MCF 10A (cell line): Measurements from ENCODE around the gene CPN2. TPM values are rescaled to one million over a fixed set of nuclear protein-coding genes. Genes with fewer than 3 reads are reported as not detected.

ENCODE experiments used
- BruUV-seq: library from RNA; stranded (reverse); fragments of 400-500 nt; replicated peaks from 2 replicates; lab custom pipeline; 2021; lab: Mats Ljungman, UMichigan
- CTCF ChIA-PET: fragments of 300-600 bp; sonication (Branson Sonifier 250); formaldehyde crosslinking; extraction: SDS; loops from one replicate; lab custom pipeline; 2021; ENCODE audit warnings: antibody characterized with exemption, inconsistent platforms; lab: Yijun Ruan, JAX
- POLR2A ChIA-PET: fragments of 300-600, 350-650 bp; sonication (Branson Sonifier 250); formaldehyde crosslinking; extraction: SDS; loops from one replicate; lab custom pipeline; 2020; ENCODE audit warnings: antibody characterized with exemption, inconsistent platforms; lab: Yijun Ruan, JAX
- DNase-seq: peaks from one replicate; pipeline ENCODE4 v3.0.0-alpha.2; 2018; ENCODE audit not compliant: unreplicated experiment
- H3K27ac Mint-ChIP-seq: one replicate; pipeline ENCODE4 v1.8.0; 2022; ENCODE audit warnings: mild to moderate bottlenecking, low read depth, mixed read lengths; ENCODE audit not compliant: unreplicated experiment
- H3K27me3 Mint-ChIP-seq: one replicate; pipeline ENCODE4 v1.8.0; 2022; ENCODE audit warnings: mixed read lengths; ENCODE audit not compliant: insufficient read depth, unreplicated experiment
- H3K36me3 Mint-ChIP-seq: one replicate; pipeline ENCODE4 v1.8.0; 2022; ENCODE audit warnings: mild to moderate bottlenecking, moderate library complexity, mixed read lengths; ENCODE audit not compliant: insufficient read depth, unreplicated experiment
- H3K4me1 Mint-ChIP-seq: one replicate; pipeline ENCODE4 v1.8.0; 2022; ENCODE audit warnings: mixed read lengths; ENCODE audit not compliant: insufficient read depth, unreplicated experiment
- H3K4me3 Mint-ChIP-seq: one replicate; pipeline ENCODE4 v1.8.0; 2022; ENCODE audit warnings: mild to moderate bottlenecking, moderate library complexity, mixed read lengths; ENCODE audit not compliant: unreplicated experiment
- H3K9me3 Mint-ChIP-seq: one replicate; pipeline ENCODE4 v1.8.0; 2022; ENCODE audit warnings: mixed read lengths; ENCODE audit not compliant: unreplicated experiment
- intact Hi-C: fragments of 100-400 bp; cut with micrococcal nuclease; formaldehyde crosslinking; loops from 2 replicates; pipeline ENCODE4 v1.14.1; 2022
- total RNA-seq: library from RNA; stranded (reverse); gene quantifications from 2 replicates; pipeline ENCODE4 v1.2.3, GENCODE V29; 2022
- TF ChIP-seq, protein P1 (sequence below): fragments of 200-600 bp; IDR thresholded peaks from one replicate; pipeline ENCODE4 v1.8.0; 2022; ENCODE audit warnings: antibody characterized with exemption, mild to moderate bottlenecking; ENCODE audit not compliant: unreplicated experiment

Gene CPN2
- total RNA-seq, 1 experiment from 2014 or later = not detected

DNA sequence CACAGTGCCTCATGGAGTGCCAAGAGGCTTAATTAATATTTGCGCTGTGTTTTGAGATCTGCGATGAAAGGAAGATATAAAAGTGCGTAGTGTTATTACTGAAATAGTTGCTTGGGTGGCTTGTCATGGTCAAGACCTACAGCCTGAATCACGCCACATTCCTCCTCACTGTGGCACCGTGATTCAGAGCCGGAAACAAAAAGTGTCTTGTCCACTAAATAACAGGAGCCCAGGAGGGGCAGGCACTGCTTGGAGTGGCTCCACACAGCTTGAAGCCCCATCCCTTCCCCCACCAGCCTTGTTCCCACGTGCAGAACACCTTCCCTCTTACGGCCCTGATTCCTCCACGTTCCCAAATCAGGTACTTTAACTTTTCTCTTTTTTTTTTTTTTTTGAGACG, 19.6 kb upstream of the CPN2 start:
- Mint-ChIP-seq H3K4me1 (peaks cover 5% of the 10 kb centered on the region), H3K27ac (no peak overlapping the region), H3K36me3 (no peaks in the 10 kb centered on the region), H3K9me3 (no peaks in the 10 kb centered on the region), H3K4me3 (no peak overlapping the region), H3K27me3 (peaks cover 63% of the 10 kb centered on the region)
- CTCF ChIA-PET = no interaction called here
- no peak for DNase-seq
- BruUV-seq = no TSS peak
- intact Hi-C loops = no loop called here
- POLR2A ChIA-PET = no interaction called here
- TF ChIP-seq, protein P1, sequence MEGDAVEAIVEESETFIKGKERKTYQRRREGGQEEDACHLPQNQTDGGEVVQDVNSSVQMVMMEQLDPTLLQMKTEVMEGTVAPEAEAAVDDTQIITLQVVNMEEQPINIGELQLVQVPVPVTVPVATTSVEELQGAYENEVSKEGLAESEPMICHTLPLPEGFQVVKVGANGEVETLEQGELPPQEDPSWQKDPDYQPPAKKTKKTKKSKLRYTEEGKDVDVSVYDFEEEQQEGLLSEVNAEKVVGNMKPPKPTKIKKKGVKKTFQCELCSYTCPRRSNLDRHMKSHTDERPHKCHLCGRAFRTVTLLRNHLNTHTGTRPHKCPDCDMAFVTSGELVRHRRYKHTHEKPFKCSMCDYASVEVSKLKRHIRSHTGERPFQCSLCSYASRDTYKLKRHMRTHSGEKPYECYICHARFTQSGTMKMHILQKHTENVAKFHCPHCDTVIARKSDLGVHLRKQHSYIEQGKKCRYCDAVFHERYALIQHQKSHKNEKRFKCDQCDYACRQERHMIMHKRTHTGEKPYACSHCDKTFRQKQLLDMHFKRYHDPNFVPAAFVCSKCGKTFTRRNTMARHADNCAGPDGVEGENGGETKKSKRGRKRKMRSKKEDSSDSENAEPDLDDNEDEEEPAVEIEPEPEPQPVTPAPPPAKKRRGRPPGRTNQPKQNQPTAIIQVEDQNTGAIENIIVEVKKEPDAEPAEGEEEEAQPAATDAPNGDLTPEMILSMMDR = no peak

DNA sequence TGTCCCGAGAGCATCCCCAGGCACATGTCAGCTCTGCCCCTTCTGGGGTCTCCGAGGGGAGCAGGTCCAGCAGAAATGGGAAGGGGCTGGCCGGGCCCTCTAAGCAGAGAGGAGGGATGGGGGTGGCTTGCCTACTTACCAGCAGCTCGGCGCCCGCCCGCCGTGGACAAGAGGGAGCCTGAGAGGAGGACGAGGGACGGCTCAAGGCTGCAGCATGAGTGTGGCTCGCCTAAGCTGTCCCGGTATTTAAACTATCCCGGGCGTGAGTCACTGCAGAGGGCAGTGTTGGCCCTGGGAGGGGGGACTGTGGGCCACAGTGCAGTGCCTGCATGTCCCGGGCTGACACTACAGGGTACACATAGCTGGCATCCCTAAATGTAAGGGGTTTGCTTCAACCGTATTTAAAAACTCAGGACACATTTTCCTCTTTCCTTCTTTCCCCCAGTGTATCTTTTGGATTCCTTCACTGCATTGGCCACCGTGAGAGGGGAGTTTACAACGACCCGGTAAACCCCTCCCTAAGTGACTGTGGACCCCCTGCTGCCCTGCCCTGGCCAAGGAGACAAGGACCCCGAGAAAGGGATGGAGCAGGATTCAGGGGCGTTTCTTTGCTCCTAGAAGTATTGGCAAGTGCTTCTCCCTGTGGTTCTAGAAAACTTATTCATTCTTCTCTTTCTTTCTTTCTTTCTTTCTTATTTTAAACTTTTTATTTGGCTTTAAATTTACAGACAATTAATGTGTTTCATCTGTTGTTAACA, 18.6 kb upstream of the CPN2 start, which contains the start of gene LRRC15:
LRRC15 (minus strand) TSS at position 222 of the 758 bp plus-strand sequence. CDS start 8,700 bp downstream, outside the sequence.
- peaks cover 5% of the 10 kb centered on the region for H3K4me1 Mint-ChIP-seq
- H3K27ac Mint-ChIP-seq = no peak within 1 kb of the TSS
- intact Hi-C loops = no loop called here
- H3K9me3 Mint-ChIP-seq = no peaks in the 10 kb centered on the region
- ChIA-PET POLR2A (no interaction called here), CTCF (no interaction called here)
- no peaks in the 10 kb centered on the region for H3K36me3 Mint-ChIP-seq
- TF ChIP-seq, protein P1 = no peak
- BruUV-seq = no TSS peak
- H3K27me3 Mint-ChIP-seq = peaks cover 52% of the 10 kb centered on the region
- no peak within 1 kb of the TSS for H3K4me3 Mint-ChIP-seq
- DNase-seq = peak; percentile 48

DNA sequence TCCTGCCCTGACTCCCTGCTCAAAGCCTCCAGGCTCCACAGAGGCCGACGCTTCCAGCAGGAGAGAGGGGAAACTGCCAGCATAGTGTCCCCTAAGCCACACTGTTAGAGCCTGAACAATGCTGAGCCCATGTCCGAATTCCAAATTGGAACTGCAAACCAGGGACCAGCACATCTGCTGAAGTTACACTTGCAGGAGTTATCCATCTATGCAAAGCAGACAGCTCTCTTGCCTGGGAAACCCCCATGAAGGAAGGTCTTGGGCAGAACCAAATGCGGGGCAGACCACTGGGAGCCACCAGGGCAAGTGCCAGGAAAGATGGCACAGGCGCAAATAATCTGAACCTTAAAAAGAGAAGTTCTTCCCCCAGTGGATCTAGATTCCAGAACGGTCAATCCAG, 17.8 kb upstream of the CPN2 start:
- DNase-seq = no peak
- Mint-ChIP-seq H3K27me3 (peaks cover 49% of the 10 kb centered on the region), H3K4me3 (no peak overlapping the region), H3K36me3 (no peaks in the 10 kb centered on the region), H3K9me3 (no peaks in the 10 kb centered on the region), H3K27ac (no peak overlapping the region), H3K4me1 (peaks cover 5% of the 10 kb centered on the region)
- ChIA-PET POLR2A (no interaction called here), CTCF (interaction anchor here (0.7 kb wide), 1 partner anchor 10 kb away, joined by 3 read pairs; no protein-coding TSS in a partner anchor)
- intact Hi-C loops = no loop called here
- BruUV-seq = no TSS peak
- TF ChIP-seq, protein P1 = no peak

DNA sequence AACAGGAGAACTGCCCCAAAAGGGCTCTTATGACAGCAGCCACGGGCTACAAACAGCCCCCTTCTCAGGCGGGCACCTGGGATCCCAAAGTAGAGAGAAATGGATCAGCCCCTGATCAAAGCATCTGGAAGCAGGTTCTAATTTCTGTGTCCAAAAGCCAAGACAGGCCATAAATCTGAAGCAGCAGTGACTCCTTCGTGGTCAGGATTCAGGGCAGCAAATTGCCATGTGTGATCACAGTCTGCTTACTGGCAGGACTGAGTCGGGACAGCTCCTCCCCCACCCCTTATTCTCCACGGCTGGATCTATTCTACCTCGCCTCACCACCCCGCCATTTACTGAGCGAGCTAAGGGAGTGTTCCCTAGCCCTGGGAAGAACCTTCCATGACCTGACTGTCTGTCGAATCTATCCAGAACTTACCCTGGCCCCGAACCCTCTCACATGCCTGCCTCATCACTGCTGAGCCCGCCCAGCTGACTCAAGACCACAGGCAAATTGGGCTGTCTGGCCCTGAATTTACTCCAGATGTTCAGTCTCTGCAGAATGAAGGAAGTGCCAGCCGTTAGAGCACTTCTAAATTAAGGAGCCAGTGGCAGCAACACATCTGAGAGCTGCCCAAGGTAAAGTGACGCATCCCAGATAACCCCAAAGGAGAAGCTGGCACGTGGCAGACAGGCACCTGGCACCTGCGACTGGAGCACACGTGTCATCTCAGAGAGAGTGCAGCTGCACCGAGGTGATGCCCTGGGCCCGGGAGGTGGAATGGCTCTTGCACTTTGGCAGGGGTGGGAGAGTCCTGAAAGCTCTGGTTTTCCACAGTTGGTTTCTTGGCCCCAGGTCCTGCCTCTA, 17.1 kb upstream of the CPN2 start:
- TF ChIP-seq, protein P1 = no peak
- ChIA-PET CTCF (interaction anchor here (0.6 to 0.7 kb wide), 2 partner anchors 9 to 24 kb away, joined by 3 to 4 read pairs; no protein-coding TSS in a partner anchor), POLR2A (no interaction called here)
- intact Hi-C loops = no loop called here
- Mint-ChIP-seq H3K36me3 (no peaks in the 10 kb centered on the region), H3K27ac (no peak overlapping the region), H3K27me3 (peaks cover 49% of the 10 kb centered on the region), H3K4me3 (no peak overlapping the region), H3K9me3 (no peaks in the 10 kb centered on the region), H3K4me1 (peaks cover 5% of the 10 kb centered on the region)
- DNase-seq = no peak
- BruUV-seq = no TSS peak
